K562 (cell line): ENCODE results near the gene ATP6V0E1.

Source experiments
- SREBF1 ChIP-seq: fragments of 150-350 bp; IDR thresholded peaks from 2 replicates; pipeline ENCODE4 v1.6.1; 2014; ENCODE audit warnings: antibody characterized with exemption, low read depth, low read length, borderline replicate concordance
- ZC3H11A ChIP-seq: IDR thresholded peaks from 2 replicates; pipeline ENCODE4 v1.6.1; 2012; ENCODE audit warnings: low read depth, low read length, improper control_type of control experiment

GRCh38 chr5:173014671-173015070 is 31.1 kb downstream of the ATP6V0E1 start:
- TF ChIP-seq ZC3H11A (no peak), SREBF1 (no peak)
